Adipocyte (in vitro differentiated cells): ENCODE results near the gene PASD1.
"Not testable (repeated sequence)": the region's sequence is repeated elsewhere in the genome, so short reads cannot be mapped to it uniquely, and the experiment has no call there.

ENCODE experiments used
- DNase-seq: peaks from one replicate; pipeline ENCODE4 v3.0.0-alpha.2; 2015; ENCODE audit warnings: low read depth
- H3K27me3 ChIP-seq: replicated peaks from 2 replicates; pipeline ENCODE4 v1.7.0; 2013; ENCODE audit warnings: mild to moderate bottlenecking, low read length, moderate library complexity; ENCODE audit not compliant: control insufficient read depth, insufficient read depth
- H3K36me3 ChIP-seq: 2 replicates; pipeline ENCODE4 v1.7.0; 2013; ENCODE audit warnings: low read length, mild to moderate bottlenecking, moderate library complexity; ENCODE audit not compliant: control insufficient read depth, insufficient read depth, severe bottlenecking
- H3K4me1 ChIP-seq: 2 replicates; pipeline ENCODE4 v1.7.0; 2013; ENCODE audit warnings: mild to moderate bottlenecking, low read length, moderate library complexity; ENCODE audit not compliant: control insufficient read depth, insufficient read depth
- H3K4me3 ChIP-seq: 2 replicates; pipeline ENCODE4 v1.7.0; 2013; ENCODE audit warnings: mild to moderate bottlenecking, low read length, moderate library complexity
- H3K9ac ChIP-seq: 2 replicates; pipeline ENCODE4 v1.7.0; 2013; ENCODE audit warnings: mild to moderate bottlenecking, low read length, moderate library complexity
- H3K9me3 ChIP-seq: 2 replicates; pipeline ENCODE4 v1.7.0; 2013; ENCODE audit warnings: mild to moderate bottlenecking, low read length, moderate library complexity; ENCODE audit not compliant: control insufficient read depth

The PASD1 gene

GRCh38 chrX:151563449-151563848 is at the start of gene PASD1:
TSS of gene PASD1 (plus strand) at chrX:151563675. CDS start at chrX:151601554, 37,879 bp downstream.
- no peak for DNase-seq
- H3K9me3 ChIP-seq = no peaks in the 10 kb centered on the region
- H3K4me3 ChIP-seq = no peak within 1 kb of the TSS
- H3K9ac ChIP-seq = no peak within 1 kb of the TSS
- H3K4me1 ChIP-seq = no peaks in the 10 kb centered on the region
- H3K36me3 ChIP-seq = no peaks in the 10 kb centered on the region
- peaks cover 14% of the 10 kb centered on the region for H3K27me3 ChIP-seq

GRCh38 chrX:151515237-151515636 is 48.2 kb upstream of the PASD1 start:
- Histone ChIP-seq H3K9me3 (peaks cover 3% of the 10 kb centered on the region), H3K4me3 (no peak overlapping the region)

GRCh38 chrX:151516538-151517187 is 46.8 kb upstream of the PASD1 start:
- Histone ChIP-seq H3K9me3 (peaks cover 3% of the 10 kb centered on the region), H3K4me3 (no peak overlapping the region), H3K4me1 (no peaks in the 10 kb centered on the region), H3K9ac (no peak overlapping the region), H3K27me3 (peaks cover 16% of the 10 kb centered on the region), H3K36me3 (no peaks in the 10 kb centered on the region)
- DNase-seq = no peak

More at GRCh38 chrX:151515237-151515636, 48.2 kb upstream of the PASD1 start:
- Histone ChIP-seq H3K9ac (no peak overlapping the region), H3K36me3 (no peaks in the 10 kb centered on the region), H3K4me1 (no peaks in the 10 kb centered on the region), H3K27me3 (peaks cover 19% of the 10 kb centered on the region)
- DNase-seq = no peak

GRCh38 chrX:151517421-151517820 is 46.1 kb upstream of the PASD1 start:
- no peak for DNase-seq
- Histone ChIP-seq H3K4me3 (no peak overlapping the region), H3K27me3 (peaks cover 20% of the 10 kb centered on the region), H3K4me1 (no peaks in the 10 kb centered on the region), H3K36me3 (no peaks in the 10 kb centered on the region), H3K9me3 (peaks cover 3% of the 10 kb centered on the region), H3K9ac (no peak overlapping the region)

GRCh38 chrX:151523351-151523750 is 40.1 kb upstream of the PASD1 start:
- no peak for DNase-seq
- Histone ChIP-seq H3K9me3 (no peaks in the 10 kb centered on the region), H3K4me3 (no peak overlapping the region), H3K27me3 (peaks cover 30% of the 10 kb centered on the region), H3K36me3 (no peaks in the 10 kb centered on the region), H3K9ac (no peak overlapping the region), H3K4me1 (no peaks in the 10 kb centered on the region)

GRCh38 chrX:151536571-151536970 is 26.9 kb upstream of the PASD1 start:
- H3K27me3 ChIP-seq = peaks cover 5% of the 10 kb centered on the region

GRCh38 chrX:151537572-151537971 is 25.9 kb upstream of the PASD1 start:
- H3K9me3 ChIP-seq = no peaks in the 10 kb centered on the region
- DNase-seq = no peak

More at GRCh38 chrX:151536571-151536970, 26.9 kb upstream of the PASD1 start:
- Histone ChIP-seq H3K36me3 (no peaks in the 10 kb centered on the region), H3K4me1 (no peaks in the 10 kb centered on the region), H3K9ac (no peak overlapping the region), H3K9me3 (no peaks in the 10 kb centered on the region), H3K4me3 (no peak overlapping the region)
- no peak for DNase-seq

GRCh38 chrX:151538190-151539122 is 25.0 kb upstream of the PASD1 start:
- DNase-seq = no peak

More at GRCh38 chrX:151537572-151537971, 25.9 kb upstream of the PASD1 start:
- no peak overlapping the region for H3K4me3 ChIP-seq
- peaks cover under 1% of the 10 kb centered on the region for H3K27me3 ChIP-seq
- H3K36me3 ChIP-seq = no peaks in the 10 kb centered on the region
- H3K4me1 ChIP-seq = no peaks in the 10 kb centered on the region
- H3K9ac ChIP-seq = no peak overlapping the region

GRCh38 chrX:151543706-151544105 is 19.8 kb upstream of the PASD1 start:
- no peaks in the 10 kb centered on the region for H3K9me3 ChIP-seq
- no peaks in the 10 kb centered on the region for H3K4me1 ChIP-seq
- peaks cover 8% of the 10 kb centered on the region for H3K27me3 ChIP-seq
- no peaks in the 10 kb centered on the region for H3K36me3 ChIP-seq
- no peak overlapping the region for H3K4me3 ChIP-seq
- H3K9ac ChIP-seq = no peak overlapping the region
- no peak for DNase-seq

More at GRCh38 chrX:151538190-151539122, 25.0 kb upstream of the PASD1 start:
- no peak overlapping the region for H3K9ac ChIP-seq
- H3K4me1 ChIP-seq = no peaks in the 10 kb centered on the region
- H3K36me3 ChIP-seq = no peaks in the 10 kb centered on the region
- no peak overlapping the region for H3K4me3 ChIP-seq
- H3K9me3 ChIP-seq = no peaks in the 10 kb centered on the region
- H3K27me3 ChIP-seq = no peaks in the 10 kb centered on the region

- not testable (repeated sequence) for H3K4me3 ChIP-seq, H3K9me3 ChIP-seq, DNase-seq, H3K27me3 ChIP-seq, H3K36me3 ChIP-seq, H3K9ac ChIP-seq, H3K4me1 ChIP-seq
These were observed 17.2 kb upstream of the PASD1 start for GRCh38 chrX:151546226-151546625.

GRCh38 chrX:151551176-151551575 is 12.3 kb upstream of the PASD1 start:
- not testable (repeated sequence) for H3K4me3 ChIP-seq, H3K4me1 ChIP-seq, DNase-seq, H3K36me3 ChIP-seq, H3K9me3 ChIP-seq, H3K9ac ChIP-seq
- peaks cover 14% of the 10 kb centered on the region for H3K27me3 ChIP-seq
